BE2C (cell line): Measurements from ENCODE around the gene HRK.

ENCODE experiments used
- DNase-seq: peaks from one replicate; pipeline ENCODE4 v3.0.0-alpha.2; 2020
- H3K27me3 ChIP-seq: fragments of 250-450 bp; sonication (Bioruptor Pico); 2 replicates; pipeline ENCODE4 v1.5.1; 2020; ENCODE audit warnings: mild to moderate bottlenecking
- H3K36me3 ChIP-seq: fragments of 250-450 bp; sonication (Bioruptor Pico); 2 replicates; pipeline ENCODE4 v1.5.1; 2020; ENCODE audit warnings: mild to moderate bottlenecking
- H3K4me1 ChIP-seq: fragments of 250-450 bp; sonication (Bioruptor Pico); 2 replicates; pipeline ENCODE4 v1.5.1; 2020
- H3K4me3 ChIP-seq: 2 replicates; pipeline ENCODE4 v1.5.1; 2011; ENCODE audit warnings: low read depth, low read length
- H3K9me3 ChIP-seq: fragments of 250-450 bp; sonication (Bioruptor Pico); 2 replicates; pipeline ENCODE4 v1.5.1; 2020
- CTCF ChIP-seq: IDR thresholded peaks from 2 replicates; pipeline ENCODE4 v1.5.1; 2012; ENCODE audit warnings: mild to moderate bottlenecking, low read depth, low read length

HRK gene

DNA sequence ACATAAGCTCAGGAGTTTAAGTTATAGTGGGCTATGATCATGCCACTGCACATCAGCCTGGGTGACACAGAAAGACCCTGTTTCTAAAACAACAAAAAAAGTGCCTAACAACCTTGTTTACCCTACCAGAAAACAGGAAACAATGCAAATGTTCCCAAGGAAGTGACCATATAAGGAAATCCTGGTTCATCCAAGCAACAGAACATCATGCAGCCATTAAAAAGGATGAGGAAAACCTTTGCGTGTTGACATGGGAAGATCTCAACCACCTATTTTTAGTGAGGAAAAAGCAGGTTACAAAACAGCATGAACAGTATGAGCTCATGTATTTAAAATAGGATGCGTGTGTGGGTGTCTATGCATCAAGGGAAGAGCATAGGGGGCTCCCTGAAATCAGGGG lies 13.7 kb downstream of the HRK start:
- Histone ChIP-seq H3K27me3 (no peaks in the 10 kb centered on the region), H3K4me3 (no peak overlapping the region), H3K36me3 (no peaks in the 10 kb centered on the region), H3K9me3 (no peaks in the 10 kb centered on the region), H3K4me1 (no peaks in the 10 kb centered on the region; the same call in 1 of the 2 replicates)
- TF ChIP-seq CTCF = no peak
- no peak for DNase-seq

- TF ChIP-seq CTCF = no peak
- no peak for DNase-seq
- Histone ChIP-seq H3K9me3 (no peaks in the 10 kb centered on the region), H3K4me1 (peaks cover 10% of the 10 kb centered on the region; the same call in 1 of the 2 replicates), H3K4me3 (no peak overlapping the region), H3K27me3 (no peaks in the 10 kb centered on the region), H3K36me3 (no peaks in the 10 kb centered on the region)
These were observed 16.7 kb downstream of the HRK start for GRCh38 chr12:116864371-116865160.

DNA sequence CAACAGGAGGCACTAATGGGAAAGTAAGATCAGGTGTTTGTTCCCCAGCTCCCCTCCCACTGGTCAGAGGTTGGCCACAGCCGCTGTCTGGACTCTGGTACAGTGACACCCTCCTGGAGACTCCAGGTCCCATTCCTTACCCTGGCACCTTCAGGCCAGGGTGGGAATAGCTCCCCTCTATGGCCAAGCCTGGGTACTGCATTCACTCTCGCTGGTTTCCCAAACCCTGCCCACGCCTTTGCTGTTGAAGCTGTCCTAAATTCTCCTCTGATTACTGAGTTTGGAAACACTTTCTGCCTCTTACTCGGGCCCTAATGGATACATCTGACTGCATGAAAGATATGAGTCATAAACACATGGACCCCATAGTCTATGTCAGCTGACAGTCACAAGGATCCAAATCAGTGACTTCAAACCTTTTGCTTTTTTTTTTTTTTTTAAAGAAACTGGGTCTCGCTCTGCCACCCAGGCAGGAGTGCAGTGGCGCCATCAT lies 17.9 kb downstream of the HRK start:
- Histone ChIP-seq H3K9me3 (no peaks in the 10 kb centered on the region), H3K4me1 (peaks cover 10% of the 10 kb centered on the region), H3K27me3 (no peaks in the 10 kb centered on the region), H3K4me3 (no peak overlapping the region), H3K36me3 (no peaks in the 10 kb centered on the region)
- peak; percentile 78 for TF ChIP-seq CTCF
- DNase-seq = peak; percentile 23

- Histone ChIP-seq H3K4me1 (peaks cover 10% of the 10 kb centered on the region), H3K36me3 (no peaks in the 10 kb centered on the region), H3K4me3 (no peak overlapping the region), H3K9me3 (no peaks in the 10 kb centered on the region), H3K27me3 (no peaks in the 10 kb centered on the region)
- DNase-seq = no peak
- TF ChIP-seq CTCF = no peak
These were observed 19.1 kb downstream of the HRK start for GRCh38 chr12:116862167-116862566.

- Histone ChIP-seq H3K4me1 (peaks cover 10% of the 10 kb centered on the region), H3K9me3 (no peaks in the 10 kb centered on the region), H3K4me3 (no peak overlapping the region), H3K36me3 (no peaks in the 10 kb centered on the region), H3K27me3 (no peaks in the 10 kb centered on the region)
- peak; percentile 77 for DNase-seq
- TF ChIP-seq CTCF = no peak
These were observed 19.9 kb downstream of the HRK start for GRCh38 chr12:116861320-116861719.

- Histone ChIP-seq H3K9me3 (no peaks in the 10 kb centered on the region), H3K27me3 (no peaks in the 10 kb centered on the region), H3K36me3 (no peaks in the 10 kb centered on the region), H3K4me3 (peak overlapping the region; percentile 48), H3K4me1 (peaks cover 10% of the 10 kb centered on the region)
- DNase-seq = no peak
- no peak for TF ChIP-seq CTCF
These were observed 21.0 kb downstream of the HRK start for GRCh38 chr12:116860263-116860662.
